Transverse colon (tissue), 3 donors: ENCODE data around the gene SYT17.

Source experiments
- EP300 ChIP-seq: sonication (generic); formaldehyde crosslinking; IDR thresholded peaks from one replicate; pipeline ENCODE4 v1.6.1; 2017; ENCODE audit warnings: antibody characterized with exemption, low read depth
- TF ChIP-seq, protein P1 (sequence below), 5 experiments: fragments of 200-600 bp in 3 of 5; fragments of 450-650 bp in 2 of 5; sonication (generic) in 3 of 5; IDR thresholded peaks; 1 replicate in 2 of 5; 2 replicates in 3 of 5; pipeline ENCODE4 v1.5.1; 2016 to 2017; ENCODE audit warnings: antibody characterized with exemption in 5 of 5, inconsistent platforms in 3 of 5, mild to moderate bottlenecking in 2 of 5, moderate library complexity in 1 of 5

DNA sequence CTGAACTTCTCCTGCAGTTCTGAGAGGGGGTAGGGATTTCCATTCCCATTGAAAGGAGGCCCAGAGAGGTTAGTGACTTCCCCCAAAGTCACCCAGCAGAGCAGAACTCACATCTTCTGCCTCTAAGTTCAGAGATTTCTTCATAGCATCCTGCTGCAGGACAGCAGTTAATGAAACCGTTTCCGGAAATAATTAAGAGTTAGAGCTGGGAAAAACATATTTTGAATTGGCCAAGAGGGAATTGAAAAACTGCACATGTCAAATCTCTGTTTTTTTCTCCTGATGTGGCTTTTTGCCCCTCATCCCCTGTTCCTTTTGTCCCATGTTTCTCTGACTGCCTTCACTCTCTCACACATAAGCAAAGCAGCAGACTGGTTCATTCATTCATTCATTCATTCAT lies 27.6 kb upstream of the SYT17 start:
- TF ChIP-seq, protein P1, sequence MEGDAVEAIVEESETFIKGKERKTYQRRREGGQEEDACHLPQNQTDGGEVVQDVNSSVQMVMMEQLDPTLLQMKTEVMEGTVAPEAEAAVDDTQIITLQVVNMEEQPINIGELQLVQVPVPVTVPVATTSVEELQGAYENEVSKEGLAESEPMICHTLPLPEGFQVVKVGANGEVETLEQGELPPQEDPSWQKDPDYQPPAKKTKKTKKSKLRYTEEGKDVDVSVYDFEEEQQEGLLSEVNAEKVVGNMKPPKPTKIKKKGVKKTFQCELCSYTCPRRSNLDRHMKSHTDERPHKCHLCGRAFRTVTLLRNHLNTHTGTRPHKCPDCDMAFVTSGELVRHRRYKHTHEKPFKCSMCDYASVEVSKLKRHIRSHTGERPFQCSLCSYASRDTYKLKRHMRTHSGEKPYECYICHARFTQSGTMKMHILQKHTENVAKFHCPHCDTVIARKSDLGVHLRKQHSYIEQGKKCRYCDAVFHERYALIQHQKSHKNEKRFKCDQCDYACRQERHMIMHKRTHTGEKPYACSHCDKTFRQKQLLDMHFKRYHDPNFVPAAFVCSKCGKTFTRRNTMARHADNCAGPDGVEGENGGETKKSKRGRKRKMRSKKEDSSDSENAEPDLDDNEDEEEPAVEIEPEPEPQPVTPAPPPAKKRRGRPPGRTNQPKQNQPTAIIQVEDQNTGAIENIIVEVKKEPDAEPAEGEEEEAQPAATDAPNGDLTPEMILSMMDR (IDR thresholded peaks at IDR 0.05), result no peak
- no peak for TF ChIP-seq EP300
